DOHH2 (cell line): Measurements from ENCODE around the gene ZBTB16.

Source experiments
- CTCF ChIP-seq: fragments of 200-600 bp; sonication (generic); IDR thresholded peaks from one replicate; pipeline ENCODE4 v1.5.1; 2014; ENCODE audit warnings: antibody characterized with exemption, mild to moderate bottlenecking, low read depth, low read length; ENCODE audit not compliant: poor library complexity, severe bottlenecking
- EZH2phosphoT487 ChIP-seq: fragments of 200-600 bp; sonication (generic); IDR thresholded peaks from 2 replicates; pipeline ENCODE4 v1.6.1; 2017; ENCODE audit warnings: borderline replicate concordance, mild to moderate bottlenecking, antibody characterized with exemption, low read length, moderate library complexity, mixed read lengths

- TF ChIP-seq CTCF (no peak), EZH2phosphoT487 (no peak)
Measured at GRCh38 chr11:114090225-114090910, 30.9 kb downstream of the ZBTB16 start.
